GM19397 (cell line): Measurements from ENCODE around the gene OSBPL5.
"Not testable (repeated sequence)": the region's sequence is repeated elsewhere in the genome, so short reads cannot be mapped to it uniquely, and the experiment has no call there.

Experiments used
- ATAC-seq: cut with Tn5 transposase; IDR thresholded peaks from one replicate; pipeline ENCODE4 v1.9.1; 2021; ENCODE audit warnings: mild to moderate bottlenecking, moderate library complexity; ENCODE audit not compliant: unreplicated experiment

Gene OSBPL5

DNA sequence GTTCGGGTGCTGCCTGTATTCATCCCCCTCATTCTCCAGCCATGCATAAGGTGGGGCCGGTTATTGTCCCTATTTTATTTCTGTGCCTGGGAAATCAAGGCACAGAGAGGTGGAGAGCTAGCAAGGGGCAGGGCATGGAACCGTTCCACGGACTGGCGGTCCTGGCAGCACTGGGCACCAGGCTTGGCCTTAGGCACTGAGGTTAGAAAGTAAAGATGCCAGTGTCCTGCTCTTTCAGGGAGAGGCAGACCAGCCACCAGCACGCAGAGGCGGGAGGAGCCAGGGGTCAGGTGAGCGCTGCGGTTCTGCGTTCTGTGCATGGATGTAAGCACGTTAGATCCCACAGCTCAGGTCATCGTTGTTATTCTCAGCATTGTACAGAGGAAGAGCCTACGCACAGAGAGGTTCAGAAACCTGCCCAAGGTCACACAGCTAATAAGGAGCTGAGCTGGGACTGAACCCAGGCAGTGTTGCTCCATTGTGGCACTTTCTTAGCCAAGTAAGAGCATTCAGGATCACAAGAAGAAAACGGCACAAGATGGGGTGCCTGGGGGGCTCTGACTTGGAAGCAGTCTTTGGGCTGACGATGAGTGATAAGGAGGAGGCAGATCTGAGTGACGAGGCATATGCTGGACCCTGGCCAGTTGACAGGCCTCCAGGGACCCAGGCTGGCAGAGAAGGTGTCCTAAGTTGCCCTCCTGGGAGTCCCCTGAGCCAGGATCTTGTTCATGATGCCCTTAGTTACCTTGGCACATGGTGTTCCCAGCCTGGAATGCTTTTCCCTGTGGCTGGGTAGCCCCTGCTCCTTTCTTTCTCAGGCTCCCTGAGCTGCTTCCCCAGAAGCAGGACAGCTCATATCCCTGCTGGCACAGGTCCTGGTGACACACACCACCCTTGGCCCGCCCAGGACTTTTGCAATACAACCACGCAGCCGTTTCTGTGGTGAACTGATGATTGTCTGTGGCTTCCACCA is 41.1 kb downstream of the OSBPL5 start:
- ATAC-seq, result no peak

GRCh38 chr11:3123305-3123704 is 41.8 kb downstream of the OSBPL5 start:
- ATAC-seq, result no peak

- no peak for ATAC-seq
Observed at GRCh38 chr11:3122775-3123201, 42.3 kb downstream of the OSBPL5 start.

- no peak for ATAC-seq
Observed at GRCh38 chr11:3121931-3122774, 43.0 kb downstream of the OSBPL5 start.

GRCh38 chr11:3121416-3121815 is 43.7 kb downstream of the OSBPL5 start:
- ATAC-seq, result no peak

DNA sequence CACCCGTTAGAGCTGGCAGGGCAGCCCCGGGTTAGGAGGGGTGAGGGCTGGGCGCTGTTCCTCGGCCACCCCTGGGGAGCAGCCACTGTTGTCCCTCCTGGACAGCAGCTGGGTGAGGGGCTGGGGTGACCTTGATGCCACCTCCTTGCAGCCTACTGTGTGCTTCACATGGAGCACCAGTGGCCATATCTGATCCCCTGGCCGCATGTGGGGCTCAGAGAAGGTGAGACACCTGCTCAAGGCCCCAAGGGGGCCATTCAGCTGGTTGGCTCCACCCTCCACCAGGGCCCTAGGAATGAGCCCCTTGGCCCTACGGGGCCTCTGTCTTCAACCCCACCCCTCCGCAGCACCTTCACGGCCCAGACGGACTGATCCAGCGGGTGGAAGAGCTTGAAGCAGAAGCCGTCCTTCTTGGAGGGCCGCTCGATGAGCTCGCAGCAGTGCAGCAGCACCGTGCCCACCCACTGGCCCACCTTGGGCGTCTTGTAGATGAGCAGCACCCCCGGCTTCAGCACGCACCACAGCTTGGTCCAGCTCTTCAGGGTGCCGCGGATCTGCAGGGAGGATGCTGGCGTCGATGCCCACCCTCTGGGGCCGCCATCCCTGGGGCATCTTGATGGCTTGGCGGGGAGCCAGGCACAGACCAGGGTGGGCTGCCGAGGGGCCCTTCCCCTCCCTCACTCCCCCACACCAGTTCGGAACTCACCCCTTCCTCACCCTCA is 44.9 kb downstream of the OSBPL5 start:
- no peak for ATAC-seq

- ATAC-seq, result no peak
Observed at GRCh38 chr11:3119141-3119821, 45.8 kb downstream of the OSBPL5 start.

DNA sequence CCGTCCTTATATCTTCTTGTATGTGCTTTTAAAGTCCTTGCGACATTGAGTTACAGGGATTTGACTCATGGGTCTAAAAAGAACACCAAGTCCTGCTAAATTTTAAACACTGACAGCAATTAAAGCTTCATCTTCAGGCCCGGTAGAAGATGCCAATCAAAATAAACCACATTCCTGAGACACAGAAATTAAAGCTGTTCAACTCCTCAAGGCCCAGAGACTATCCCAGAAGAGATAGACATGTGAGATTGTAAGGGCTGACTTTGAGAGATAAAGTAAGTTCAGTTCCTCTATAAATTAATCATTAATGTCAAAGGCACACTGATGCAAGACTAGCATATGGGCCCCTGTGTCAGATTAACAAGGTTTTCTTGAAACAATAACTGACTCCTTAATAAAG is 49.8 kb downstream of the OSBPL5 start:
- ATAC-seq, result no peak

- not testable (repeated sequence) for ATAC-seq
Observed at GRCh38 chr11:3113661-3114060, 51.4 kb downstream of the OSBPL5 start.

GRCh38 chr11:3111919-3112690 is 53.0 kb downstream of the OSBPL5 start:
- no peak for ATAC-seq

DNA sequence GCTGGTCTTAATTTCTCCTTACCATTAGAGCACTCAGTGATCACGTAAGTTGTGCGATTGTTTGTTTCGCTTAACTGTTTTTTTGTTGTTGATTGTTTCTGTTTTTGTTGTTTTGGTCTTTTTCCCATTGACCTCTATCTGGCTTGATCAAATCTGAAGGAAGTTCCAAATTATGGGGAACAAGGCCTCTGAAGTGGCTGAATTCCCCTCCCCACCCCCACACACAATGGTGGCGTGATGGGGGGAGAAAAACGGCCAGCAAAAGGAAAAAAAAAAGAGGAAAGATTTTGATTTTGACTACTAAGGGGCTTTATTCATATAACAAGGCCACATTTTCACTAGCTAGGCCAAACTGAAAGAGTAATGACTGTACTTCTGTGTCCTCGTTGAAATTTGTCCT is 53.6 kb downstream of the OSBPL5 start:
- no peak for ATAC-seq

GRCh38 chr11:3109921-3110706 is 55.0 kb downstream of the OSBPL5 start:
- no peak for ATAC-seq

GRCh38 chr11:3109434-3109833 is 55.7 kb downstream of the OSBPL5 start:
- ATAC-seq, result no peak

DNA sequence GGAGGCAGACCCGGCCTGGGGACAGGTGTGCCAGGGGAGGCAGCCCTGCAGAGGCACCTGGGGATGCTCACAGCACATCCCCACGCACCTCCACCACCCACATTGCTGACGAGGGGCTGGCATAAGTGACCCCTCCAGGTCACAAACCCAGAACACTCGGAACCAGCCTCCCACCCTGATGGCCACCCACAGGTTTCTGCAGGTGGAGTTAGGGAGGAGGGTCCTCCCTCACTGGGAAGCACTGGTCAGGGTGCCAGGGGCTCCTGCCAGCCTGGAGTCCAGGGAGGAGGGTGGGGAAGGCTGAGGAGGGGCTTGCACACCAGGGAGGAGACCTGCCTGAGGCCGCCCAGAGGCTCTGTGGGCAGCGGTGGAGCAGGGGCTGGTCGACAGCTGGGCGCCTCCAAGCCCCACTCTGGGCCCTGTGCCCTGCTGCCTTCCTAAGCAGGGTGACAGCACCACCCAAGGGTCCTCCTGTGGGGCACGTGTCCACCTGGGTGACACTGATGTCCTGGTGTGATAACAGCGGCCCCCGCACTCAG is 56.9 kb downstream of the OSBPL5 start:
- no peak for ATAC-seq

- ATAC-seq, result no peak
Observed at GRCh38 chr11:3107608-3108182, 57.4 kb downstream of the OSBPL5 start.

DNA sequence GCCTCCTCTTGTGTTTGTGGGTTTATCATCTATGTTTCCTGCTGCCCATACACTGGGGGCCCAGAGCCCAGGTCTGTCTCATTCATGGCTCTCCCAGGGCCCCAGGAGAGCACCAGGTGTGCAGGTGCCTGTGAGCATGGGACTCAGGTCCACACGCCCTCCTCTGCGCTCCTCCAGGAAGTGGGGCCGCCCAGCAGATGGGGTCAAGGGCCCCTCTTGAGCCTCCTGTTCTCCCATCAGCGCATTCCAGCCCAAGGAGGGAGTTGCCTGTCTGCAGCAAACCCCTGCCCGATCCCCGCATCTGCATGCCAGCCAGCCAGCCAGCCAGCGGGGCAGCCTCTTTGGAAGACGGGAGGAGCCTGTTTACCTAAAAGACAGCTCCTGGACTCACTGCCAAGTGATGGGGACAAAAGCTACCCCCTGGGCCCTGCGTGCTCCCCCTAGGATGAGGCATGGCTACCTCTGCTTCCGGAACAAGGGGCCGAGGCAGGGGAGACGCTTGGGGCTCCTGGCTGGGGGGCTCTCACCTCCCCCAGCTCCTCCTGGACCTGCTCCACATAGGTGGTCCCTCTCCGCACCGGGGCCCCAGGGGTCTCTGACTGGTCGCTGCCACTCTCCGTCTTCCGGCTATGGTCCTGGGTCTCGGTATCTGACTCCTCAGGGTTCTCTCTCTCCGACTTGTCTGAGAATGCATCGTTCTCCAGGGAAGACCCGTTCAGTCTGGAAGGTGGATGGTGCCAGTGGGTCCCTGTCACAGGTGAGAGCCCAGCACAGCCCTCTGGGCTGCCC is 58.2 kb downstream of the OSBPL5 start:
- no peak for ATAC-seq
